GM19397 (cell line): ENCODE measurements around the gene ITGAL.
"Not testable (repeated sequence)": the region's sequence is repeated elsewhere in the genome, so short reads cannot be mapped to it uniquely, and the experiment has no call there.

ENCODE experiments used
- ATAC-seq: cut with Tn5 transposase; IDR thresholded peaks from one replicate; pipeline ENCODE4 v1.9.1; 2021; ENCODE audit warnings: mild to moderate bottlenecking, moderate library complexity; ENCODE audit not compliant: unreplicated experiment

The ITGAL gene

DNA sequence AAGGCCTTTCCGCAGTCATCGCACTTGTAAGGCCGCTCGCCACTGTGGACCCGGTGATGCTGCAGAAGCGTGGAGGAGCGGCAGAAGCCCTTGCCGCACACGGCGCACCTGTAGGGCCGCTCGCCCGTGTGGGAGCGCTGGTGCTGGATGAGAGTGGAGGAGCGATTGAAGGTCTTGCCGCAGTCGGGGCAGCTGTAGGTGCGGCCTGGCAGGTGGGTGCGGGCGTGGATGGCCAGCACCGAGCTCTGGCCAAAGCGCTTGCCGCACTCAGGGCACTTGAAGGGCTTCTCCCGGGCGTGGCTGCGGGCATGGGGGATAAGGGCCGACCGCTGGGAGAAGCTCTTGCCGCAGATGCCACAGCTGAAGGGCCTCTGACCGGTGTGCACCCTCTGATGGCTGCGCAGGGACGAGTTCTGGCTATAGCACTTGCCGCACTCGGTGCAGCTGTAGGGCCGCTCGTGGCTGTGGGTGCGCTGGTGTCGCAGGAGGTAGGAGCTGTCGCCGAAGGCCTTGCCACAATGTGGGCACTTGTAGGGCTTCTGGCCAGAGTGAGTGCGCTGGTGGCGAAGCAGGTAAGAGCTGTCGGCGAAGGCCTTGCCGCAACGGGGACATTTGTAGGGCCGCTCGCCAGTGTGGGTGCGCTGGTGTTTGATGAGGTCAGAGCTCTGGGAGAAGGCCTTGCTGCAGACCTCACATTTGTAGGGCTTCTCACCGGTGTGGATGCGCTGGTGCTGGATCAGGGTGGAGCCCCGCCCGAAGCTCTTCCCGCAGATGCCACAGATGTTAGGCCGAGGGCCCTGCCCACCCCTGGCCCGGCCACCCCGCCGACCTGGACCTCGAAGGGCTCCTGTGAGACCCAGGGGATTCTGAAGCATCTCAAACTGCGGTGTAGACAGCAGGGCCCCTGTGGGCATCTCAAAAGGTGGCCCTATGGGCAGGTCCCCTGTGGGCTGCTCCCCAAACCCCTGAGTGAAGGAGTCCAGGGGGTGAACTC lies 52.3 kb downstream of the ITGAL start:
- ATAC-seq = no peak

DNA sequence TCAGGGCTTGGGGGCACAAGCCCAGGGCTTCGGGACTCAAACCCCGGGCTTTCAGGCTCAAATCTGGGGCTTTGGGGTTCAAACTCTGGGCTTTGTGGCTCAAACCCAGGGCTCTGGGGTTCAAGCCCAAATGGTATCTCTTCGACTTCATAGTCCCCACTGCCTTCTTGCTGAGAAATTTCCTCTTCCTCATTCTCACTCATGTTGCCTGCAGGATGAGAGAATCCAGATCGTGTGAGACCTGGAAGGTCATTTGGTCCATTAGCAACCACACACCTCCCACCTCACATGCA lies 53.2 kb downstream of the ITGAL start:
- no peak for ATAC-seq

DNA sequence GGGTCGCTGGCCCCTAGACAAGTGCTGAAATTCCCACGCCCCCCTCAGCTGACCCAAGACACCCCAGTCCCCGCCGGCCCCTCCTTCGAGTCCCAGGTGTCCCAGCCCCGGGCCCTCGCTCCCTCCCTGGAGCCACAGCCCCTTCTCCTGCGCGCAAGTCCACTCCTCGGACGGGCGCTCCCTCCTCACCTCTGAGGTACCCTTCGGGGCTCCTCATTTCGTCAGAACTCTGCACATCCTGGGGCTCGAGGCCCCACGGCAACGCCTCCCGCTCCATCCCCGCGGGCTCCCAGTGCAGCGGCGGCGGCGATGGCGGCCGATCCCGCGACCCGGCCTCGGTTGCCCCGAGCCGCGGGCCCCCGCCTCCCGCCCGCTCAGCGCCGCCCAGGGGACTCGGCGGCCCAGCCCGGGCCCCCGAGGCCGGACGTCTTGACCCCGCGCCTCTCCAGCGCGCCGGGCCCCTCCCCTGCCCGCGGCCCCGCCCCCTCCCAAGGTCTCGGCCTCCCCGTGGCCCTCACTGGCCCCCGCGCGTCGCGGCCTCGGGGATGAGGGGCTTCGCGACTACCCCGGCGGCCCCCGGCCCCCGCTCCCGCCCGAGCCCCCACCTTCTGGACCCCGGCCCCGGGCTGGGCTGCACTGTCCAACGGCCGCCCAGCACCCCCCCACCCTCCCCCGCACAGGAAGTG lies 53.7 kb downstream of the ITGAL start, which contains the start of gene ZNF768:
TSS of gene ZNF768 (minus strand) at position 430 of the 686 bp plus-strand sequence. CDS start at position 277, 153 bp downstream.
- ATAC-seq = peak; percentile 37

DNA sequence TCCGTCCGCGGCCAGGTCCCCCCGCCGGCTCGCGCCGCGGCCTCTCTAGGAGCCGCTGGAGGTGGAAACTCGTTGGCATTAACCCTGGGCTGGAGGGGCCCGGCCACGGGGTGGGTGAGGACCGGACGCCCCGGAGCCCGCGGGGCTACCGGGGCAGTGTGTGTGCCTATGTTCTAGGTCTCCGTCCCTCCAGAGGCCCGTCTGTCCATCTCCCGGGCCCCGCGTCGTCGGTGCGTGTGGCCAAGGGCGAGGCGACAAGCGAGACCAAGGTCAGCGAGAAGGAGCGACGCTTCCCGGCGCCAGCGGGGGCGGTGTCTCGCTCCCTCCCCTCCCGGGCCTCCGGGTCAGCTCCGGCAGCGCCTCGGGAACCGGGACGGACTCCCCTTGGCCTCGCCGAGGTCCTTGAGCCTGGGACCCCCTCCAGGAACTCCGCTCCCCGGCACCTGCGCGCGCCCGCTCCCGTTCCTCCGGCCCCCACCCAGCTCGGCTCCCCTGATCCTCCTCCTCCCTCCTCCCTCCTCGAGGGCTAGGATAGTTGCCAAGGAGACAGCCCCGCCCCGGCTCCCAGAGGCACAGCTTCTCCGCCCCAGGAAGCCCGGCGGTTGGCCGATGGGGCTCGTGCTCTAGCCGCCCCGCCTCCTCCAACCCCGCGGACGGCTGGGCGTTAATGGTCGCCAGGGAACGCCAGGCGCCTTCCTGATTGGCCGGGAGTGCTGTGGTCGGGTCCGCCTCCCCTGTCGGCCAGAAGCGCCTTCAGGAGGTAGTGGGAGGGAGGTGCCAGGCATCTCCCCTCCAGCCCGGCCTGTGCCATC lies 54.5 kb downstream of the ITGAL start:
- ATAC-seq = peak; percentile 80

DNA sequence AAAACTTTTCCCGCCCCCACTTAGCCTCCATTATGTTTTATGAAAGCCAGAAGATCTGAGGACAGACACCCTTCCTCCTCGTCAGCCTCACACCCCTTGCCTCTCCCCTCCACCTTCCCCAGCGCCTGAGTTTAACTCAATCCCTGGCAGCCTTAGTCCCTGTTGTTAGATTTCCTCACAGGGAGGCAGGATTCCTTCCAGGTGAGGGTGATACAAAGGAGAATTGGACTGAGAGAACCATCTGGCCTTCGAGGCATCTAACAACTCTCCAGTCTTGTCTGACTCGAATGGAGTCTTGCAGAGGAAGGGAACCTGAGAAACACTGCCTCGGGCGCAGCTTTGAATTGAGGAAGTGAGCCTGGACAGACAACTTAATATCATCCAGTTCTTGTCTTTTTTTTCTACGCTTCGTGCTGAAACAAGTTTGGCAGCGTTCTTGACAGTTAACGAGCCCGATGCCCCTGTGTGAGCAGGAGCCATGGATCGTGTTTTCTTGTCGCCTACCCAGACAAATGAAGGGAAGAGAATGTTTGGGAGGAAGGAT lies 55.2 kb downstream of the ITGAL start:
- ATAC-seq = no peak

DNA sequence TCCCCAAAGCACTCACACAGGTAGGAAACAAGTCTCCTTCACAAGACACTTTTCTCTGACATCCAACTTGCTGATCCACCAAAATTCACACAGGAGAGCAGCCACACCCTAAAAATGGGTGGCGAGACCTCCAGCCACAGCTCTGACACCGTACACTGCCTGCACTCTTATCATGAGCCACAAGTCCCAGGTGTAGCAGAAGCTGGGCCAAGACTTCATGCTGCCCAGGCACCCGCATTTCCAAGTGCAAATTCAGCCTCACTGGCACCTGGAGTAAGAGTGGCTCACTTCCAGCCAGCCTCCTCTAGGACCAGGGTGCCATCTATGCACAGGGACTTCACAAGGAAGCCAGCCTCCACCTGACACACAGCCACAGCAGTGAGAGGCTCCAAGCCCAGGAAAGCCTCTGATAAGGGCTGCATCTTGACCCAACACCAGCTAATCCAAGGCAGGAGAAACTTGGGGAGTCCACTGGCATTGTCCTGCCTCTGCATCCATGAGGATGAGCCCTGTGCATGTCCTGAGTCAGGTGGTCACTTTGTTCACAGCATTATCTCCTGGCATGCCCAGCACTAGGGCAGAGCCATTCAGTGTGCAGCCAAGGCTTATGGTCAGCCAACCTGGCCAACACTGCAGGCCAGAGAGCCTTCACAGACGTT lies 56.4 kb downstream of the ITGAL start:
- no peak for ATAC-seq

DNA sequence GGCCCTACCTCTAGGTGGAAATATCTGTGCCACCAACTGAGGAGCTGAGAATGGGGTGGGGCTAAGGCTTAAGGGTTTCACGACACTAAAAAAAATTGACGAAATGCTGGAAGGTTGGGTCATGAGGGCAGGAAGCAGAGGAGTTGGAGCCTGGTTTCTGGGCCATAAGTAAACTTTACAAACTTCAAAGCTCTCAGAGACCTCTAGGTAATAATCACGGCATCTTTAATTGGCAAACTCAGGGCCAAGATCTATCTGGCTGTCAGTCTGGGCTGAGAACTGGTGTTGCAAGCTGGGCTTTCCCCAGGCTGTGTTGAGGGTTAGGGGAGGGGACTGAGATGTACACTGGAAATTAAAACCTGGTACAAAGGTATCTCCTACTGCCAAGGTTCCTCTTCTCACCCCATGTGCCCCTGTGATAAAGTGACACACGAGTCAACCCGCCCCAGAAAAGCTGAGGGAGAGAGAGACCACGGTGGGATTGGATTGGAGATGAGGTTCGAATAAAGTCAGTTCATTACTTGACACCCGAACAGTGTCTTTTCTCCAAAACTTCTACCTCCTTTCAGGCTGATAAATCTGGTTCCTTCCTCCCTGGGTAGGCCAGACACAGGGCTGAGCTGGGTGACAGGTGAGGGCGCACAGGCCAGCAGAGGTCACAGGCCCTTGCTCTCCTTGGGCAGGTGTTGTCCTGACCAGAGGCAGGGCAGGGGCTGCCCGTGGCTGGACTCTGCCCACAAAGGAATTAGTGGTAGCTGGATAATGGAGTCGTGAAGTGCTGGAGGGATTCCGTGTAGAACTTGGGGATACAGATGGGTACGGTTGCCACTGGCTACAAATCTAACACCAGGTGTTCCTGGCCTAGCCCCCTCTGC lies 57.9 kb downstream of the ITGAL start:
- no peak for ATAC-seq

DNA sequence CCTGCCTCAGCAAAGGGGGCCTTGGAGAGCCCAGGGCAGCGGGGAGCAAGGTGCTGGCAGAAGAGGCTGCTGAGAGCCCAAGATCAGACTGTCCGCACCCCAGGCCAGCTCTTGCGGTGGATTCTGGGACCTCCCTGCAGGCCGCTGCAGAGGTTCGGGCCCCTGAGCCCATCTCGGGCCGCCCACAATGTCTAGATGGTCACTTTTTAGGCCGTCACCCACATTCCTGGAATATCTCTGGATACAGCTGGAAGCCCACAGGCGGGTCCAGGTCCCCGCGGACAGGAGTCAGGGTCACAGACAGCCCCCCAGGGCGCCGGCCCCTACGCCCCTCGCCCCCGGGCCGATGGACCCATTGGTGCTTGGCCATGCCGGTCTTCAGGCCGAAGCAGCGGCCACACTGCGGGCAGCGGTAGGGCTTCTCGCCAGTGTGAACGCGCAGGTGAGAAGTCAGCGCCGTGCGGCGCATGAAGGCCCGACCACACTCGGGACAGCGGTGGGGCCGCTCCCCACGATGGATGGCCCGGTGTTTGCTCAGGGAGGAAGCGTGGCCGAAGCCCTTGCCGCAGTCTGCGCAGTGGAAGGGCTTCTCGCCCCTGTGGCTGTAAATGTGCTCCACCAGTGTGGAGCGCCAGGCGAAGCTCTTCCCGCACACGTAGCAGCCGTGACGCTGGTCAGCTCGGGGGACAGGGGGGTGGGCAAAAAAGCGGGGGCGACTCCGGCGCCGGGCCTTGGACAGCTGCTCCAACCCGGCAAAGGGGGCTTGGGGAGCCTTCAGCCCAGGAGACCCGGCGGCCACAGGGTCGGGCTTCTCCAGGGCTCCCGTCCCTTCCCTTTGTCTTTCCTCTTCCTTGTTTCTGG lies 60.0 kb downstream of the ITGAL start:
- ATAC-seq = no peak

DNA sequence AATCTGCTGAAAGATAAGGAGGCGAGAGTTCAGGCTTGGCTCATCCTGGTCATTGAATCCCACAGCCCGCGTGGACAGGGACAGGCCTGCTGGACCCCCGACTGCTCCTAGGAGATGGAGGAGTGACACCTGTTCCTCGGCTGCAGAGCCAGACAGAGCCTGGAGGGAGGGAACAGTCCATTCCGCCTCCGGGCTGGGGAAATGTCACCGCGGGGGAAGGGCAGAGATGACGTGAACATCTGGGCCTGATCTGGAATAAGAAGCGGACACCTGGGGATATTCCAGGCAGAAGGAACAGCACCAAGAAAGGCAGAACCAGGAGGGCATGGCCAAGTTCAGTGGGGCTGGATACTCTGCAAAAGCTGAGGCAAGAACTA lies 60.6 kb downstream of the ITGAL start:
- ATAC-seq = no peak

DNA sequence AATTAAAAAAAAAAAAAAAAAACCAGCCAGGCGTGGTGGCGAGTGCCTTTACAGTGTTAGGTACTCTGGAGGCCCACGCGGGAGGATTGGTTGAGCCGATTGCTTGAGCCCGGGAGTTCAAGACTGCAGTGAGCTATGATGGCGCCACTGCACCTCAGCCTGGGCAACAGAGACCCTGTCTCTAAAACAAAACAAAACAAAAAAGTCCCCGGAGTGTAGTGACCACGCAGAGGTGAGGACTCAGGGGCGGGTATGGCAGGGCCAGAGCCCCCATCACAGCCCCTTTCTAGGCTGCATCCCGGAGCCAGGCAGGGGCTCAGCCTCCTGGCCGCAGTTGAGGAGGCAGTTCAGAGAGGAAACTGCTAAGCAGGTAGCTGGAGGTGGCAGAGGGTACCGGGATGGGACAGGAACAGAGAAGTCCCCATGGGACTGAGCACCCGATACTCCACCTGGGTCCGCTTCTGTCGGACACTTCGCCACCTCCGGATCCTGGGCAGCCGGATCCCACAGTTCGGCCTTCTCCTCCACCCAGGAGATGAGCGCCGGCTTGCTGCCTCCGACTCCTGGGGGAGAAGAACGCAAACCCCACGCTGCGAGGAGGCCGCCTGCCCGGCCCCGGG lies 61.3 kb downstream of the ITGAL start:
- peak; percentile 13 for ATAC-seq

DNA sequence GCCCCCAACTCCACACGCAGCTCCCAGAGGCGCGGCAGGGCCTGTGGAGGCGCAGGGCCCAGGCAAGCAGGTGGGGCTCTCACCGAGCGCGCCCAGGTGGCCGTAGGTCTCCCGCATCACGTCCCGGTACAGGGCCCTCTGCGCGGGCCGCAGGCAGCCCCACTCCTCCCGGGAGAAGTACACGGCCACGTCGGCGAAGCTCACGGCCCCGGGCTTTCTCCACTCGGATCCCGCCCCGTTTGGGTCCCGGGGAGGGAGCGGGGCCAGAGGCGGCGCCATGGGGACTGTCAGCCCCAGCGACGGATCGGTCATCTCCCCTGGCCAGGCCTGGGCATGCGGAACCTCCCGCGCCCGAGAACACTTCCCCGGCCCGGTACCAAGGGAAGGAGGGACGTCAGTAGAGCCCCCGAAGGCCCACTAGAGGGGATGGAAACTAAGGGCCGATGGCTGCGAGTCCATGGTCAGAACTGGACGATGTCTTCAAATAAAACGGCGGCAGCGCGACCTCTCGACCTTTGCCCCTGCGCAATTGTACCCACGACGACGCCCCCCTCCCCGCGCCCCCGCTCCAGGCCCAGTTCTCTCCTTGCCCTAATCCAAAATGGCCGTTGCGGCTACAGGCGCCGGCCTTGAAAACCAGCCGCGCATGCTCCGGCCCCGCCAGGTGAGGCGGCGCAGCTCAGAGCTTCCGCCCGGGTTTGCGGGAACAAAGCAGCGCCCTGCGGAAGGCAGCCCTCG lies 62.0 kb downstream of the ITGAL start, which contains the start of gene ZNF747:
TSS of gene ZNF747 (minus strand) at position 491 of the 738 bp plus-strand sequence. CDS start at position 312, 179 bp downstream.
- ATAC-seq = peak; percentile 59

DNA sequence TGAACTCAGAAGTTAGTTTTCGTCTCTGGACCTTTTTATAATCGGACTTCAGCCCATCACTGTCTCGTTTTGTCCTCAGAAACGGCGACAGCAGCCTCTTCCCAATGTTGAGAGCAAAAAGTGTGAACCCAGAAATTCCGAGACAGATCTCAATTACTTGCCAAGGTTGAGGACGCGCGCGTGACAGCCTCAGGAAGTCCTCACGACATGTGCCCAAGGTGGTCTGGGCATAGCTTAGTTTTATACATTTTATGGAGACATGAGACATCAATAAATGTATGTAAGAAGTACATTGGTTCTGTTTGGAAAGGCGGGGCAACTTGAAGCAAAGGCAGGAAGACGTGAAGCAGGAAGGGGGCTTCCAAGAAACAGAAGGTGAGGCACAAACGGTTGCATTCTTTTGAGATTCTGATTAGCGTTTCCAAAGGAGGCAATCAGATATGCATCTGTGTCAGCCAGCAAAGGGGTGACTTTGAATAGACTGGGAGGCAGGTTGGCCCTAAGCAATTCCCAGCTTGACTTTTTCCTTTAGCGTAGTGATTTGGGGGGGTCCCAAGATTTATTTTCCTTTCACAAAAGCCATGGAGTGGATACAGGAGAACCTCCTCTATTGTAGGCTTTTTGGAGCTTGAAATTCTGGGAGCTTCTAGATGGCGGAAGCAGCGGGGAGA lies 62.7 kb downstream of the ITGAL start:
- peak; percentile 13 for ATAC-seq

DNA sequence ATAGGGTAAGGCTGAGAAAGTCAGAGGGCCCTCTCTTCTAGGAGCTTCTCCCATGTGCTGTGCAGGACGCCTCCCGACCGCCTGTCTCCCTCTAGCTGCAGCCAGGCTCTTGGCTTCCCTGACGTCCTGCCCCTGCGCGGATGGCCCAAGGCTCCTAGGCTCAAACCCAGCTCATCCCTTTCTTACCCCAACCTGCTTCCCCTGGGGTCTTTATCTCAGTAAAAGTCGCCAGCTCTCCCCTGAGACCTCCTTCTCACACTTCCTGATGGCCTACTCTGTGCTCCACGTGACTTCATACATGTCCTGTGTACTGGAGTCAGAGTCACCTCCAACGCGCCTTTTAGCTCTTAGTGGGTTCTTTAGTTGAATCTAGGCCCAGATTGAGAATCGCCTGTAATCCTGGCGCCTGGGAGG lies 63.2 kb downstream of the ITGAL start:
- ATAC-seq = no peak

DNA sequence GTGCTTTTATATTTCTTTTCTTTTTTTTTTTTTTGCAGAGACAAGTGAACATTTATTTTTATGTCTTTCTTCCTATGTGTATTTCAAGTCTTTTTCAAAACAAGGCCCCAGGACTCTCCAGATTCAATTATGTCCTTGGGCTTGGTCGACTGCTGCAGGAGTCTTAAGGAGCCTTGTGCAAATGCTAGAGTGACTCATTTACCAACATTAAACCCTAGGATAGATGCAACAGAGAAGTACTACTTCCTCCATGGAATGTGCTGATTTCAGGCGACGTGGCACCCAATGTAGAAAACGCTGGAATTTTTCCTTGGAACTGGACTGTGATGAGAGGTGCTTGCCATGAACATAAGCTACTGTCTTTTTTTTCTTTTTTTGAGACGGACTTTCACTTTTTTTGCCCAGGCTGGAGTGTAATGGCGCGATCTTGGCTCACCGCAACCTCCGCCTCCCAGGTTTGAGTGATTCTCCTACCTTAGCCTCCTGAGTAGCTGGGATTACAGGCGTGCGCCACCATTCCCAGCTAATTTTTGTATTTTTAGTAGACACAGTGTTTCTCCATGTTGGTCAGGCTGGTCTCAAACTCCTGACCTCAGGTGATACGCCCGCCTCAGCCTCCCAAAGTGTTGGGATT lies 64.0 kb downstream of the ITGAL start:
- not testable (repeated sequence) for ATAC-seq

DNA sequence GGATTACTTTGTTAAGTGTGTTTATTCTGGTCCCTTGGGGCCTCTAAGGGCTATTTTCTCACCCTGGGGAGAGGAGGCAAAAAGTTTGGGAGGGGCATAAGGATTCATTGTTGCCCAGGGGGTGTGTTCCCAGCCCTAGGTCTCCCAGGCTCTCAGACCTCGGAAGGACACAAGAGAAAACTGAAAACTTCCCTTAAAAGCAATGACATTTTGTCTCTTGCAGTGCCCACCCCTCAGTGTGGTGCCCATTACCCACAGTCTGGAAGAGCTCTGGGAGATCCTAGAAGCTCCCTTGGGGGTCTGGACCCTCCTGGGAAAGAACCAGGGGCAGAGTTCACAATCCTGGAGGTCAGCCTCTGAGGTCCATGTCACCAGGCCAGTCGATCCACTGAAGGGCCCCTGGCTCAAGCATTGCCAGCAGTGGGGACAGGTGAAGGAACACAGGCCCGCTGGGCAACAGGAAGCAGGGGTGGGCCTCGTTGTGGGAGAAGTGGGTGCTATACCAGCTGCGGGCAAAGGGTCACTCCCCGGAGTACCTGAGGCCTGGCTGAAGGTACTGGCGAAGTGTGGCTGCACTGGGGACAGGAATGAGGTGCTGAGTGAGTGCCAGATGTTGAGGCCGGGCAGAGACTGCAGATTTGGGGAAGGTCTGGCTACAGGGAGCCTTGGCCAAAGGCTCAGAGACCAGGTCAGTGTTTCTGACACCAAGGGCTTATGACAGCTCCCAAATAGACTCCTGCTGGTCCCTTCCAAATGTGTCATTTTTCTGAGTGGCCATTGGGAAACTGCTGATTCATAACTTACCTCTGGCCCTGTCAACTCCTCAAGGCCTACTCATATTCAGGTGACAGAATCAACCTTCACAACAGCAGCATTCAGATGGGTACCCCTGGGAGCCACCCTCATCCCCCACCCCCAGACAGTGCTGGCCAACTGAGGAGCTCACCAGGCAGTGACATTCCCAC lies 66.7 kb downstream of the ITGAL start:
- ATAC-seq = no peak
